Occipital lobe (tissue), 2 donors: ENCODE data around the gene PHF20. TPM values are rescaled to one million over a fixed set of nuclear protein-coding genes. Genes with fewer than 3 reads are reported as not detected.
"Not testable (repeated sequence)": the region's sequence is repeated elsewhere in the genome, so short reads cannot be mapped to it uniquely, and the experiment has no call there.

Experiments used
- DNase-seq: peaks from one replicate; lab custom pipeline; 2025; lab: John Stamatoyannopoulos, UW
- total RNA-seq: library from RNA; depleted of rRNA; stranded (reverse); fragments of >200 nt; gene quantifications from one replicate; pipeline ENCODE4 v1.2.3, GENCODE V29; 2014

The PHF20 gene
- total RNA-seq, 1 donor from 2014 or later, result 46.3 TPM

DNA sequence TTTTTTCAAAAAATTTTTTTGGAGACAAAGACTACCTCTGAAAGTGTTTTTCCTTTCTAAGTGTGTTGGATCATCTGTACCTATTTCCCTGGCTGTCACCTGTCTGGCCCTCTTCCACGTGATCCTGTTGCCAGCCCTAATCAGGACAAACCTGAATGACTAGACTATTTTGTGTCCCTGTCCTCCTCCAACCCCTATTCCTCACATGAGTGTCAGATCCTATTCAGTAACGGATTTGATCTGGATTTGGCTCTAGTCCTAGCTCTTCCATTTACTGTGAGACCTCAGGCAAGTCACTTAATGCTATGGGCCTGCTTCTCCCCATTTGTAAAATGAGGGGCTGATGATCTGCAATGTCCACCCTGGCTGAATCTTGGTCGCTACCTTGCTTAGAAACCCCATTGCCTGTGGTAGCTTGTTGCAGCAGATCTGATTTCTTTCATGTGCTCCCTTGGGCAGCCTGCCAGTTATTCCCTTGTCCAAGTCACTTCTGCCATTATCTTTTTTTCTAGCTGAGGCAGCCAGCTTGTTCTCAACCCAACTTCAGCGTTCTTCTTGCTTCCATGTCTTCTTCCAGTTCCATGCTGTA lies 4.8 kb downstream of the PHF20 start:
- no peak for DNase-seq

DNA sequence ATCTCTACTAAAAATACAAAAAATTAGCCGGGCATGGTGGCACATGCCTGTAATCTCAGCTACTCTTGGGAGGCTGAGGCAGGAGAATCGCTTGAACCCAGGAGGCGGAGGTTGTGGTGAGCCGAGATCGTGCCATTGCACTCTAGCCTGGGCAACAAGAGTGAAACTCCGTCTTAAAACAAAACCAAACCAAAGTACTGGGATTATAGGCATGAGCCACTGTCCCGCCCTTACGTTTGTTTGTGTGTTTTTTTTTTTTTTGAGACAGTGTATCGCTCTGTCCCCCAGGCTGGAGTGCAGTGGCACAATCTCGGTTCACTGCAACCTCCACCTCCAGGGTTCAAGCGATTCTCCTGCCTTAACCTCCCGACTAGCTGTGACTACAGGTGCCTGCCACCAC lies 12.0 kb downstream of the PHF20 start:
- not testable (repeated sequence) for DNase-seq

DNA sequence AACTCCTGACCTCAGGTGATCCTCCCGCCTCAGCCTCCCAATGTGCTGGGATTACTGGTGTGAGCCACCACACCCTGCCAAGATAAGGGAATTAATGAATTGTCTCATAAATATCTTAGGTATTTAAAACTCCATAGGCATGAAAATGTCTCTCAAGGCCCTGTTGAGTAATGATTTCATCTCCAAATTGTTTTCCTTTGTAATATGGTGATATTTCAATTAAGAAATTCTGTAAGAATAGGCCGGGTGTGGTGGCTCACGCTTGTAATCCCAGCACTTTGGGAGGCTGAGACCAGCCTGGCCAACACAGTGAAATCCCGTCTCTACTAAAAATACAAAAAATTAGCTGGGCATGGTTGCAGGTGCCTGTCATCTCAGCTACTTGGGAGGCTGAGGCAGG lies 13.7 kb downstream of the PHF20 start:
- DNase-seq, result not testable (repeated sequence)

DNA sequence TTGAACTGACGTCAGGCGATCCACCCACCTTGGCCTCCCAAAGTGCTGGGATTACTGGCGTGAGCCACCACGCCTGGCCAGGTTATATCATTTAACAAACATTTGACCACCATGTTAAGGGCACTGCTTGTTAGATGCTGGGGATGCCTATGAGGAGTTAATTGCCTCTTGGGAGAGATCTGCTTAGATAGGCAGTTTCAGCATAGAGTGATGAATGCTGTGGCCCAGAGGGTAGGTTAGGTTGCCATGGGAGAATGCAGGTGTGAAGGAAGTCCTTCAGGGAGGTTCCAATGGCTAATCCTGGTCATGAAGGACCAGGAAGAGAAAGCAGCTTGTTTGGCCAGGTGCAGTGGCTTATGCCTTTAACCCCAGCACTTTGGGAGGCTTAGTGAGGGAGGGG lies 17.0 kb downstream of the PHF20 start:
- no peak for DNase-seq

DNA sequence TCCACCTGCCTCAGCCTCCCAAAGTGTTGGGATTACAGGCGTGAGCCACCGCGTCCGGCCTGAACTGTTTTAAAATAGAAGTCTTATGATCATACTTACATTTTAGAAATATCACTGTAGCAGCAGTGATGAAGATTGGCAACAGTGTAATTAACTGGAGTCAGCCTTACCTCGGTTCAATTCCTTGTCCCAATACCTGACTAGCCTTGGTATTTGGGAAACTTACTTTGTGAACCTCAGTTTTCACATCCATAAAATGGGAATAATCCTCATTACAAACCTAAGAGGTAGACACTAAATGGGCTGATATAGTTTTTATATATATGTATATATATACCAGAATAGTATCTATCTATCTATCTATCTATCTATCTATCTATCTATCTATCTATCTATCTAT lies 19.3 kb downstream of the PHF20 start:
- no peak for DNase-seq

DNA sequence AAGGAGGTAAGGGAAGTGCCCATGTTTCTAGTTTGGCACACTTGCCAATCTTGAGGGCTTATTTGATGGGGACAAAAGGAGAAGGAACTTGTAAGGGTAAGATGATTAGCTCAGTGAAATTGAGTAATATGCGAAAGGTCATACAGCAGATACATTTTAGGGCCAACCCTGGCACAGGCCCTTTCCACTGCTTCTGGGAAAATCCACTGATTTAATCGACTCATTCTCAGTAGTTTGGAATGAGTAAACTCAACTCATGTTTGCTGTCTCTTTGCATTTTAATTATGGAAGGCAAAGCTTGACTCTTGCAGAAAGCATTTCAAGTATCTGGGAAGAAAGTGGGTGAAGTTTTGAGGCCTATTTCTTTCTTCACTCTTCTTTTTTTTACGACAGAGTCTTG lies 20.0 kb downstream of the PHF20 start:
- no peak for DNase-seq

DNA sequence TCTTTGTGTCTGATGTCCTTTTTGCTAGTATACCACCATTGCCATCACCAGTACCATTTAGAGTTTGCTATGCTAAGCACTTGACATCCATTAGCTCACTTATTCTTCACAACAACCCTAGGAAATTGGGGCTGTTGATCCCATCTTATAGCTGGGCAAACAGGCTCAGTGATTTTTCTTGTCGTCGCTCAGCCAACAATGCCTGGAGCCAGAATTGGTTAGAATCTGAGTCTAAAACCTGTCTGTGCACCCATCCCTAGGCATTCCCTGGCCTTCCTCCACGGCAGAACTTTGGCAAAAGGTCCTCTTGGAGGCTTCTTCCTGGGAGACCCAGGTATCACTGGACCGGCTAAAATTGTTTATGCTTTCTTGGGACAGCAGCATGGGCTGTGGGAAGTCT lies 20.9 kb downstream of the PHF20 start:
- no peak for DNase-seq

DNA sequence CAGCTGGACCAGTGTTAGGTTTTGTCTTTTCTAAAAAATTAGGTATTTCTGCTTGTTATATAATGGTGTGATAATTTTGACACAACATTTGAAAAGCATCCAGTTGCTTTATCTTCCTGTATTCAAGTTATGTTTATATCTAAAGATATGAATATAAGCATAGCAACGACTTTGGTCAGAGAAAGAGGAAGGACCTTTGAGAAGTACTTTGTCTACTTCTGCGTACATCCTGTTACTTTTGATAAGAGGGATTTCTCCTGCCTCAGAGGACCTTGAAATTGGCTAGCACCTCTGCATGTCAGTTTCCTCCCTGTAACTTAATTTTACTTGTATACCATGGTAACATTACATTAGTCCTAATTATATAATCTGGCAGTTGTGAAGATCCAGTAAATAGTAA lies 24.8 kb downstream of the PHF20 start:
- DNase-seq, result no peak

DNA sequence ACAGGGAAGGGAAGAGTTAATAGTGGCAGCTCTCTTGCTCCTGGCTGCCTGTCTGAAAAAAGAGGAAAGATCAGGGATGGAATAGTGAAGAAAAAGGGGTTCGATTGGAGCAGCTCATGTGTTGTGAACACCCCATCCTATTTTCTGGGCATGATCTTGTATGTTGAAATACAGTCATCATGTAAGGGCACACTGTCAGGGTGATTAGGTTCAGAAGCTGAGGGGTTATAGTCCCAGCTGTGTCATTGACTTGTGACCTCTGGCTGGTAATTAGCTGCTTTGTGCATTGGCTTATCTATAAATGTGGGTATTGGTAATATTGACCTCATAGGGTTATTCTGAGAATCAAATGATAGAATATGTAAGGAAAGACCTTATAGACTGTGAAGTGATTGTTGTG lies 30.1 kb downstream of the PHF20 start:
- DNase-seq, result no peak

DNA sequence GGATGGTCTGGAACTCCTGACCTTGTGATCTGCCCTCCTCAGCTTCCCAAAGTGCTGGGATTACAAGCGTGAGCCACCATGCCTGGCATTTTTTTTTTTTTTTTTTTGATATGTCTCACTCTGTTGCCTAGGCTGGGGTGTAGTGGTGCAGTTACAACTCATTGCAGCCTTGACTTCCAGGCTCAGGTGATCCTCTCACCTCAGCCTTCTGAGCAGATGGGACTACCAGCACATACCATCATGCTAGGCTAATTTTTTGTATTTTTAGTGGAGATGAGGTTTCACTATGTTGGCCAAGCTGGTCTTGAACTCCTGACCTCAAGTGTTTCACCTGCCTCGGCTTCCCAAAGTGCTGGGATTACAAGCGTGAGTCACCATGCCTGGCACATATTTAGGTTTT lies 34.3 kb downstream of the PHF20 start:
- DNase-seq, result no peak

DNA sequence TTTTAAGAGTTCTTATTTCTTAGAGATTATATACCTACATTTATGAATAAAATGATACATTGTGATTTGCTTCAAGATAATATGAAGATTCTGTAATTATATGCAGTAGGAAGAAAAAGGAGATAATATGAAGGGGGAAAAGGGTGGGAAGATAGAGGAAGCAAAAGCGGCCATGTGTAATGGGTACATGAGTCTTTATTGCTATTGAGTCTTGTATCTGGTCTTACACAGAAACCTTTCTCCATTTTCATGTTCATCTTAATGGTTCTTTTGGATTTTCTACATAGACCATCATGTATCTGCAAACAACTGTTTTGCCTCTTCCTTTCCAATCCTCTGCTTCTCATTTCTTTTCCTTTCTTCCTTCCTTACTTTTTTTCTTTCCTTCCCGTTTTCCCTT lies 36.1 kb downstream of the PHF20 start:
- no peak for DNase-seq

DNA sequence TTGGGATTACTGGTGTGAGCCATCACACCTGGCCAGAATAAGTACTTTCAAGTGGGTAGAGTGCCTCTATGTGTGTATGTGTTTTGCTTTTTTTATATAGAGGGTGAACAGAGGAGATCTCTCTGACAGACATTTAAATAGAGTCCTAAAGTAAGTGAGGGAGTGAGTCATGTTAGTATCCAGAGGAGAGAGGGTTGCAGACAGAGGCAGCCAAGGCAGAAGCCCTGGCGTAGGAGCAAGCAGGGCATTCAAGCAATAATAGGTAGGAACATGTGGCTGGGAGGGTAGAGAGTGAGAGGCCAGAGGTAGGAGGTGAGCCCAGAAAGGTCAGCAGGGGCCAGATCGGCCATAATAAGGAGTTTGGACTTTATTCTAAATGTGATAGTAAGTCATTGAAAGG lies 48.9 kb downstream of the PHF20 start:
- DNase-seq, result peak; percentile 2

DNA sequence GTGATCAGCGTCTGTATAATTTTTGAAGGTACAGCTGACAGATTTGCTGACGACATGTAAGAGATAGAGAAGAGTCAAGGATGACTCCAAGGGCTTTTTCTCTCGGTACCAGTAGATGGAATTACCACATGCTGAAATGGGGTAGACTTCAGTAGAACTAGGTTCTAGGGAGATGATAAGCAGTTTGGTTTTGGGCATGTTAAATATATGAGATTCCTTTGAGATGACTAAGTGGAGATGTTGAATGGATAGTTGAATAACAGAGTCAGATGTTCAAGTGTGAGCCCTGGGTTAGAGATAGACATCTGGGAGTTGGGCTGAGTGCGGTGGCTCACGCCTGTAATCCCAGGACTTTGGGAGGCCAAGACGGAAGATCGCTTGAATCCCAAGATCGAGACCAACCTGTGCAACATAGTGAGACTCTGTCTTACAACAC lies 50.0 kb downstream of the PHF20 start:
- DNase-seq, result no peak

DNA sequence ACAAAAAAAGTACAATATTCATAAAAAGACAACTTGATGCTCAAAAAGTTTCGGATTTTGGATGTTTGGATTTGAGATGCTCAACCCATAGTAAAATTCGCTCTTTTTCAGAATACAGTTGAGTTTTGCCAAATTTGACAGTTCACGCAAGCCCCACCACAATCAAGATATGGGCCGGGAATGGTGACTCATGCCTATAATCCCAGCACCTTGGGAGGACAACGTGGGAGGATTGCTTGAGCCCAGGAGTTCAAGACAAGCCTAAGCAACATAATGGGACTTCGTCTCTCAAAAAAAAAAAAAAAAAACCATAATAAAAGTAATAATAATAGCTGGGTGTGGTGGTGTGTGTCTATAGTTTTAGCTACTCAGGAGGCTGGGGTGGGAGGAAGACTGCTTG lies 51.3 kb downstream of the PHF20 start:
- DNase-seq, result no peak

DNA sequence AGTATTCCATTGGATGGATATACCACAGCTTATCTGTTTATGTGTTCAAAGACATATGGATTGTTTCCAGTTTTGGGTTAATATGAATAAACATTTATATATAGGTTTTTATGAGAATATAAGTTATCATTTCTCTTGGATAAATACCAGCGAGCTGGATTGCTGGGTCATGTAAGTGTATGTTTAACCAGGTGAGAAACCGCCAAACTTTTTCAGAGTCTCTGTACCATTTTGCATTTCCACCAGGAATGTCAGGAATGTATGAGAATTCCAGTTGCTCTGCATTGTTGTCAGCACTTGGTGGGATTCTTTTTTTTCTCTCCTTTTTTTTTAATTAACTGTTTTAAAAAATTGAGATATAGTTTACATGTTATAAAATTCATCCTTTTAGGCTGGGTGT lies 52.1 kb downstream of the PHF20 start:
- no peak for DNase-seq

DNA sequence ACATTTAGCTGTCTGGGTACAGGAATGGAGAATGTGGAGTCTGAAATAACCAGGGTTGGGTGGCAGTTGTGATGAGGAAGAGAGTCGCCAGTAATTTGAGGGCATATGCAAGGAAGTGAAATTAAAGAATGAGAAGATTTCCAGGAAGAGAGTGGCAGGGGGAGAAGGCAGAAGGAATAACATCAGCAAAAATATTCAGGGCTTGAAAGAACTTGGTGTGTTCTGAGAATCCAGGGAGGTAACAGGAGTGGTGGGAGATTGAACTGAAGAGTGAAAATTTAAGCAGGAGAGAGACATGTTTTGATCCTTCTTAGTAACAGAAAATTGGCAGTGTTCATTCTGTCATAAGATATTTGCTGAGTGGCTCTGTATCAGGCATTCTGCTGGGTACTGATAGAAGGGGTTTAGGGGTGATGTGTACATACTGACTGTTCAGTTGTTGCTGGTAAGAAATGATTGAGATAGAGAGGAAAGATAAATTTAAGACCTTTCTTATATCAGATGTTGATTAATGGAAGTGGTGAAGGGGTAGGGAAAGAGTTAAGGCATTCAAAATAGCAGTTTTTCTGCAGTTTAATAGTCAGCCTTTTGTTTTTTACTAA lies 54.7 kb downstream of the PHF20 start:
- no peak for DNase-seq

DNA sequence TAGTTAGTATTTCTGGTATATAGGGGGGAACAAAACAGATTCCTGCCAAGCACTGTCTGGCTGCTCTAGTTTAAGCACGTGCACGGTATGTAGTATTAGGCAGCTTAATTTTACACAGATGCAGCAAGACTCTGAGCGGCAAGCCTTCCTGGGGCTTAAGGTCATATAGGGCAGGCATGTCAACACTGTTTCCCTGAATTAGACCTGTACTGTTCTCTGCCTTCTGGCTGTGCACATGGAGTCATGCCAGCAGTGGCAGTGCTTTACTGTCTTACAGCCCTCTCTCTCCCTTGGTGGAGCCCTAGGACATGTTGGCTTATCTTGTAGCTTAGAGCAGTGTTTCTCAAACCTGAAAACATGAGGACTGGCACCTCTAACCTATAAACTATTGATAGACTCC lies 56.6 kb downstream of the PHF20 start:
- DNase-seq, result no peak

DNA sequence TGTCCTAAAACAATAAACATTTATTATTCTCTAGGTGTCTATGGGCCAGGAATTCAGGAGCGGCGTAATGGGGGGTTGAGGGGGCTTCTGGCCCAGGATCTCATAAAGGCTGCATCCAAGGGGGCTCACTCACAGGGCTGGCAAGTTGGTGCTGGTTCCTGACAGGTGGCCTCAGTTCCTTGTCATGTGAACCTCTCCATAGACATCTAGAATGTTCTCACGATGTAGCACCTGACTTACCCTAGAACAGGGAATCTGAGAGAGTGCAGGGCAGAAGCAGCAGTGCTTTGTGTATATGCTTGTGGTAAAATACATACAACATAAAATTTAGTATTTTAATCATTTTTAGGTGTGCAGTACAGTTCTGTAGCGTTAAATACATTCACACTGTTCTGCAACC lies 57.1 kb downstream of the PHF20 start:
- DNase-seq, result no peak

DNA sequence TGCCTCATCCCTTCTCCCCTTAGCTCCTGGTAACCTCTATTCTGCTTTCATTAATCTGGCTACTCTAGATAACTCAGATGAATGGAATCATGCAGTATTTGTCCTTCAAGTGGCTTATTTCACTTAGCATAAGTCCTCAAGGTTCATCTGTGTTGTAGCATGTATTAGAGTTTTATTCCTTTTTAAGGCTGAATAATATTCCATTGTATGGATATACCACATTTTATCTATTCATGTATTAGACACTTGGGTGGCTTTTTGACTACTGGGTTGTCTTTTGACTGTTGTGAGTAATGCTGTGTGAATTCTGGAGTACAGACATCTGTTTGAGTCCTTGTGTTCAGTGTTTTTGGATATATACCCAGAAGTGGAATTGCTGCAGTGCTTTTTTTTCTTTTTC lies 58.4 kb downstream of the PHF20 start:
- no peak for DNase-seq

DNA sequence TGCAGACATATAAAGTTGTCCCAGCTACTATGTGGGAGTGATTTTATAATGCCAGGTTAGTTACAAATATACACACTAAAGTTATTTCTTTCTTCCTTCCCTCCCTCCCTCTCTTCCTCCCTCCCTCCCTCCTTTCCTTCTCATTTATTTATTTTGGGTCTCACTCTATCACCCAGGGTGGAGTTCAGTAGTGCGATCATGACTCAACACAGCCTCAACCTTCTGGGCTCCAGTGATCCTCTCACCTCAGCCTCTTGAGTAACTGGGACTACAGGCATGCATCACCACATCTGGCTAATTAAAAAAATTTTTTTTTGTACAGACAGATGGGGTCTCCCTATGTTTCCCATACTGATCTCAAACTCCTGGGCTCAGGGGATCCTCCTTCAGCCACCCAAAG lies 59.2 kb downstream of the PHF20 start:
- DNase-seq, result no peak

DNA sequence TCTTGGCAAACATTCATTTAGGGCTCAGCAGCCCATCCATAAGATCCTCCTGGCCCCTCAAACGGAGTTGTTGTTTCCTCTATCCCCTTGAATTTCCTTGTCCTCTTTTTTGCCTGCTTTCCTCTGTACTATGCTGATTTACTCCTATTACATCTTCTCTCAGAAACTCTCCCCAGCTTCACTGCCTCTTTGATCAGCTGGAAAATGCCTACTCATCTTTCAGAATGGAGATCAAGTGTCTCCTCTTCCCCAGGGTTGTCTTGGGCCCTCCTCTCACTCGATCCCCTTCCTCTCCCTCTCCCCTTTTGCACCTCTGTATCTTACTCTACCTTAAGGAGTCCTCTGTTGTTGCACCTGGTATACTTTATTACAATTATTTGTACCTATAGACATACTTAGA lies 60.2 kb downstream of the PHF20 start:
- DNase-seq, result no peak

DNA sequence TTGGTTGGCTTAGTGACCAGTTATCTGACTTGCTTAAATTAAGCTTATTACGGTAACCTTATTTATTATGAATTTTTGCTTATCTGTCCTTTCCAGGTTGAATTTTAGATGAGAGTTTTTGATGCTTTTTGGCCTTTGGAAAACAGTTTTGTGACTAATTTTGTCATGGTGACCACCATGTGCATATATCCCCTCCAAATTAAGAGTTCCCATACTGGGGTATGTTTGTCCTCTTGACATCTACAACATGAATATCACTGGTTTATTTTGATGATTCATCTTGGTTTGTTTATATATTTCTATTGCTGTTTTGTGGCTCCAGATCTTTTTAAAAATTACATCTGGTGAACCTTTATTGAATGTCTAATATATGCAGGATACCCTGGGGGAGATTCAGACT lies 61.4 kb downstream of the PHF20 start:
- no peak for DNase-seq

DNA sequence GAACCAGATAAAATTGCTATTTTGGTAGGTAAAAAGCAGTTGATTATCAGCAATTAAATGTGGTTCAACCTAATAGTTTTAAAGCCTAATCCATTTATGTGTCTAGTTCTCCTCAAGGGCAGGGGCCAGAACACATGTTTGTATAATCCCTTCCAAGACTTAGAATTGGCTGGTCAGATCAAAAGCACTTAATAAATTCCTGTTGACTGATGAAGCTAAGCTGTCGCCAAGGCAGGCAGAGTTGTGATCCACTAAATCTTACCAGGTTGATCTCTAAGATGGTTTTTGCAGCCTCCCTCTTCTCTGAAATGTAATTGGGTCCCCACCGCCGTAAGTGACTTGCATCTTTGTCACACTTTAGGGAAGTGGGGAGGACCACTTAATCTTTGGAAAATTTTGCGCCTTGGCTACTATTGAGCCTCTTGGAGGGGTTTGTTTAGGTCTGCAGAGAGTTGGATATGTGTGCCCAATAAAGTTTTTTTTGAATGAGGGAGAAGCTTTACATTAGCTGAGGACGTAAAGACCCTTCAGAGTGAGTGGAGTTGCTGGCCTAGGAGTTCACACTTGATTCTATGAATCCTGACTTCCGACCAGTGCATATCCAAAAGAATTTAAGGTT lies 65.9 kb downstream of the PHF20 start:
- no peak for DNase-seq
